CD4-positive, alpha-beta T cell treated with Interferon alpha-2 for 1 hour (primary cell): ENCODE results near the gene STRN3.
A peak's percentile ranks its signal among the peaks of the same experiment; 100 is the strongest.
"Not testable (repeated sequence)": the region's sequence is repeated elsewhere in the genome, so short reads cannot be mapped to it uniquely, and the experiment has no call there.

ENCODE experiments used
- DNase-seq, 2 donors: peaks; one replicate each; pipeline ENCODE4 v3.0.0-alpha.2; 2020 to 2022

Gene STRN3

DNA sequence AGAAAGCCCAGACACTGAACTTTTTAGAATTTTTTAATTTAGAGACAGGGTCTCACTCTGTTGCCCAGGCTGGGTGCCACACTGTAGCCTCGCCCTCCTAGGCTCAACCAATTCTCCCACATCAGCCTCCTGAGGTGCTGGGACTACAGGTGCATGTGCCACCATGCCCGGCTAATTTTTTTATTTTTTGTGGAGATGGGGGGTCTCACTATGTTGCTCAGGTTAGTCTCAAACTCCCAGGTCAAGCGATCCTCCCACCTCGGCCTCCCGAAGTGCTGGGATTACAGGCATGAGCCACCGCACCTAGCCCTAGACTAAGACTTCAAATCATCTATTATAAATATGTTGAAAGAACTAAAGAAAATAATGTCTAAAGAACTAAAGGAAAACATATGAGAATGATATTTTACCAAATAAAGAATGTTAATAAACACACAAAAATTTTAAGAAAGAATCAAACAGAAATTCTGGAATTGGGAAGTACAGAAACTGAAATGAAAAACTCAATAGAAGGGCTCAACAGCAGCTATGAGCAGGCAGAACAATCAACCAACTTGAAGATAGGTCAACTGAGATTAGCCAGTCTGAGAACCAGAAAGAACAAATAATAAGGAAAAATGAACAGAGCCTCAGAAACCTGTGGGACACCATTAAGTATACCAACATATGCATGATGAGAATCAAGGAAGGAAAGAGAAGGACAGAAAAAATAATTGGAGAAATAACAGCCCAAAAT, 27.0 kb downstream of the STRN3 start:
- DNase-seq = no peak

DNA sequence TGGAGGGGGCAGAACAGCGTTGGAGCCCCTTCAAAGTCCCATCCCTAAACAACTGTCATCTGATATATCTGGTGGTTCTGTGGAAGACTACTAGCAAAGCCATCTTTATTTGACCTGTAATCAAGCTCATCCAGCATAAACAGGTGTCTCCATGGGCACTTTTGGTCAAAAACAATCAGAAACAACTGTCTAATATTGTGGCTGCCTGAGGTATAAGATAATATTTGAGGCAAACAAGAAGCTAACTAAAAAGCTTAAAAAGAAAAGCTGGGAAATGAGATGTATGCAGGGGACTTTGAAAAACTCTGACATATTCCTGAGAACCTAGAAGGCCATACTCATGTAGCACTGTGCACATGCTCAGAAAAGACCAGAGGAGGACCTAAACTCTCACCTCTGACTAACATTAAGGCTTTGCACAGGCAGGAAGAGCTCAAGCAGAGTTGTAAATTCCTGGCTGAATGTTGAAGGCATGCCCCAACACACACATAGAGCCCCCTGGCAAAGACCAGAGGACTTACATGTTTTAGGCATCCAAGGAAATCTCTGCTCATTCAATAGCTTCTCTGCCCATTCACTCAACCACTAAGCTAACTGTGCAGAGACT, 28.0 kb downstream of the STRN3 start:
- no peak for DNase-seq

DNA sequence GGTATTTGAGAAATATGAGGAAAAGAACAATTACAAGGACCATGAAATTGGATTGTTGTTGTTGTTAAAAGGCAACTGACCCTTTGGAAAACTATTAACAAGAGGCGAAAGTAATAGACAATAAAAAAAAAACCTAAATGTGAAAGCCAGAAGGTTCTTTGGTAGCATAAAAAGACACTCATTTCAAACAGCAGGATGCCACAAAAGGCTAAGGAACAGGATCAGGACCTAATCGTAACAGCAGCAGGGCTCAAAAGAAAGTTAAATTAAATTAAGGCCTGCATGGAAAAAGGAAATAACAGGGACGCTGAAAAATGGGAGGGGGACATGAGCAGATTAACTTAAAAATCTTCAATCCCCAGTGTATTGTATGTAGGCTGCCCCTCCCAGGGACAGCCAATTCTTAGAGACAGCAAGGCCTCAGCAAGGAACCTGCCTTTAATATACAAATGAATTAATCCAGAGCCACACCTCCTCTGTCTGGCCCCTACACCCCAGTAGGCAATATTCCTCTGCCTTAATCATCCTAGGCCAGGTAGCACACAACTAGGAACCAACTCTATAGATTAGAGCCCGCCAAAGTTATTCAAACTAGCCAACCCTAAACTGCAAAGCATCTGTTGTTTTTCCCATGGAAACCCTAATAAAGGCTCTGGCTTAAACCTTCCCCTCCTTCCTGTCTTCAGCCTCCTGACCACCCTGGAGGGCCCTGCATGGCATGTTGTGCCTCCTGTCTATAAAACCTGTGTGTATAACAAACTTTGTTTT, 29.1 kb downstream of the STRN3 start:
- DNase-seq = no peak

GRCh38 chr14:30995689-30996088, 30.5 kb downstream of the STRN3 start:
- no peak for DNase-seq

DNA sequence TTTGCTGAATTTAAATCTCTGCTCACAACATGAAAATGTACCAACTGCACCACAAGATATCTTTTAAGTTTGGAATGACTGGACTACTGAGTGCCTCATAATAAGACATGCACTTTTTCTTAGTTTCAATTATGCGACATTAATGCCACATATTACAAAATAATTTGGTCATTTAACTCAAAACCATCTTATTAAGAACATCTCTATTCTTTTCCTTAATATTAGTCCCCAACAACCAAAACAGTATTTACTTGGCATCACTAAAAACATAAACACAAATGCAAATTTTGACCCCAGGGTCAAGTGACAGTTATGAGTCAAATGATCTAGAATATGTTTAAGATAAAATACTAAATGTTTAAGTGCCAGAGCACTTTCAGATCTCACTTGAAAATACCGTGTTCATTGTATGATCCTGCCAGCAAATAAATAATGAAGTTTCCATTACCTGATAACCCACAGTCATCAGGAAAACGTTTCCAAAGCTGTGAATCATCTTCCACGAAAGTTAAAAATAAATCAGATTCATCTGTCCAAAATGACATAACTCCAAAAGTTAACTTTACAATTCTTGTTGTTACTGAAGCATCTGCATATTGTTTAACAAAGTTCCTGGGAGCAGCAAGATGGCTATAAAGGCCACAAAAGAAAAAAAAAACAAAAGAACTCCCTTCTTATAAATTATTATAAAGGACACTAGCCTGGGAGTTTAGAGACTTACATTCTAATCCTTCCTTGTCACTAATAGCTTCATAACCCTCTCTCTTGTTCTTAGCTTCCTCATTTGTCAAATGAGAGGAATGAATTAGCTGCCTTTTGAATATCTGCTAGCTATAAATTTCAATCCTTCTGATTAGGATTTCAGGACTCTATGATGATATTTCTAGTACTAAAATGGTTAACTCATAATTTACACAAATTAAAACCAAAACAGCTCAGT, 31.2 kb downstream of the STRN3 start:
- DNase-seq = no peak

DNA sequence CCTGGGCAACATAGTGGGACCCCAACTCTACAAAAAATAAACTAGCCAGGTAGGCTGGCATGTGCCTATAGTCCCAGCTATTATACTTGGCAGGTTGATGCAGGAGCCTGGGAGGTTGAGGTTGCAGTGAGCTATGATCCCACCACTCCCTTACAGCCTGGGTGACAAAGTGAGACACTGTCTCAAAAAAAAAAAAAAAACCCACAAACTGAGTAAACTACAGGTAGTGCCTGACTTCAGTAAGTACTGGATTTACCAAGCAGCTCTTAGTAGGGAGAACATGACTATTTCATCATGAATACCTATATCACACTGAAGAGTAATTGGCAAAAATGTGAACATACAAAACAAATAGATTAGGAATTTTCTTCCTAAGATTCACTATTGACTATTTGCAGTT, 33.1 kb downstream of the STRN3 start:
- no peak for DNase-seq

DNA sequence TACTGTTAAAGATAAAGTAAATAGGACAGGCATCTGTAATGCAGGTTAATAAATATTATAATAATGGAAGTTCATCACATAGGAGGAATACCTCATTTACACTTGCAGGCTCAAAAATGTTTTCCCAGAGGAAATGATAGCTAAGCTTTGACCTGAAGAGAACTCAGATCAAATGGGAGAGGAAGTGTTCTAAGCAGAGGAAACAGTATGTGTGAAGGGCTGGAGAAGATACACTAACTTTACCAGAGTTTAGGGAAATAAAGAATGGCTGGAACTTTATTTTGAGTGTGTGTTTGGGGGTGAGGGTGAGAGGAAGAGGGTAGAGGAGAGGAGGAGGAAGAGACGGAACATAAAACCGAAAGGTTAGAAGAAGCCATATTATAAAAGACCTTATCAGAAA, 34.8 kb downstream of the STRN3 start:
- no peak for DNase-seq

- no peak for DNase-seq
Measured at GRCh38 chr14:30990770-30991169, 35.4 kb downstream of the STRN3 start.

DNA sequence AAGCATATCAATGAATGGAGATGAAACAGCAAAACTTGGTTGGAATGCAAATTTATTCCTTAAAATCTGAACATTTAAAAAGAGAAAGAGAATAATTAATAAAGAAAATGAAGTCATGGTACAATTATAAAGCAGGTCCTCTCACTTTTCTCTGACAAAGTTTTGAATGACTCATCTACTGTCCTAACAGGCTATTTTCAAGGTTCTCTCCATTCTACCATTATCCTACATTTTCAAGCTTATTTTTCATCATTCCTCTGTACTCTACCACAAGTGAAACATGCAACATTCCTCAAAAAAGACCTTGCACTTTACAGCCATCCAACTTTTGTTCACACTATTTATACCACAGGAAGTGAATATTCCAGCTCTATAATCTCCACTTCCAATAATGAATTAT, 37.7 kb downstream of the STRN3 start:
- no peak for DNase-seq

- DNase-seq = no peak
Measured at GRCh38 chr14:30985796-30986195, 40.4 kb downstream of the STRN3 start.

DNA sequence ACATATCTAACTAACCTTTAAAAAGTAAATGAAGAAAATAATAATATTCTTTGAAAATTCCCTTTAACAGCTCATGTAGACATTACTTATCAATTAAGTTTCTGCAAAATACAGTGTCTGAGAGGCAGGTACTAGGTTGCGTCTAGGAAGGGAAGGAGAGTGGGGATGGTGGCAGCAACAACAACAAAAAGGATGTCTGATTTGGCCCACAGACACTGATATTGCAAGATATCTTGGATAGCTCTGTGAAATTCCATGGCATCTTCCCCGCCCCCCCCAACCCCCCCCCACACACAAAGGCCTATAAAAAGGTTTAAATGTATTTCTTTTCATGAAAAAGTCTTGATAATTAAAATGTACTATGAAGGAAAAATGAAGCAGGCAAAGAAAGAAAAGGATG, 42.3 kb downstream of the STRN3 start:
- no peak for DNase-seq

- DNase-seq = no peak
Measured at GRCh38 chr14:30982533-30982932, 43.6 kb downstream of the STRN3 start.

- no peak for DNase-seq
Measured at GRCh38 chr14:30980980-30981379, 45.2 kb downstream of the STRN3 start.

DNA sequence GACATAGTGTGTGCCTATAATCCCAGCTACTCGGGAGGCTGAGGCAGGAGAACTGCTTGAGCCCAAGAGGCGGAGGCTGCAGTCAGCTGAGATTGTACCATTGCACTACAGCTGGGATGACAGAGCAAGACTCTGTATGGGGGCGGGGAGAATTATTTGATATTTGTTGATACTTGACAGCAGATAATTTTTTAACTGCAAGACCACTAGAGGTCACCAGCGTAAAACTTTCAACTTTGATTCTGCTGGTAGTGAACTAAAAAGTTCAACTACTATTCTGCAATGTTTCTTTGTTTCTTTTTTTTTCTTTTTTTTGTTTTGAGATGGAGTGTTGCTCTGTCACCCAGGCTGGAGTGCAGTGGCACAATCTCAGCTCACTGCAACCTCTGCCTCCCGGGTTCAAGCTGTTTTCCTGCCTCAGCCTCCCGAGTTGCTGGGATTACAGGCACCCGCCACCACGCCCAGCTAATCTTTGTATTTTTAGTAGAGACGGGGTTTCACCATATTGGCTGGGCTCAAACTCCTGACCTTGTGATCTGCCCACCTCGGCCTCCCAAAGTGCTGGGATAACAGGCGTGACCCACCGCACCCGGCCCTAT, 46.0 kb downstream of the STRN3 start:
- DNase-seq = peak; percentile 40 to 77

DNA sequence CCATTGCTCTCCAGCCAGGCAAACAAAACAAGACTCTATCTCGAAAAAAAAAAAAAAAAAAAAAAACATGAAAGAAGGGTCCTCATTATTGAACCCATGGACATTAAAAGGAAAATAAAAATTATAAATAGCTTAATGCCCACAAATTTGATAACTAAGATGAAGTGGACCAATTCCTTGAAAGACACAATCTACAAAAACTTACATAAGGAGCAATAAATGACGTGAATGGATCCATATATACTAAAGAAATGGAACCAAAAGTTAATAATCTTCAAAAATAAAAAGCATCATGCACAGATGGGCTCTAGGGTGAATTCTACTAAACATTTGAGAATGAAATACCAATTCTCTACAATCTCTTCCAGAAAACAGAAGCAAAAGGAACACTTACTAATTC, 48.4 kb downstream of the STRN3 start:
- DNase-seq = no peak

DNA sequence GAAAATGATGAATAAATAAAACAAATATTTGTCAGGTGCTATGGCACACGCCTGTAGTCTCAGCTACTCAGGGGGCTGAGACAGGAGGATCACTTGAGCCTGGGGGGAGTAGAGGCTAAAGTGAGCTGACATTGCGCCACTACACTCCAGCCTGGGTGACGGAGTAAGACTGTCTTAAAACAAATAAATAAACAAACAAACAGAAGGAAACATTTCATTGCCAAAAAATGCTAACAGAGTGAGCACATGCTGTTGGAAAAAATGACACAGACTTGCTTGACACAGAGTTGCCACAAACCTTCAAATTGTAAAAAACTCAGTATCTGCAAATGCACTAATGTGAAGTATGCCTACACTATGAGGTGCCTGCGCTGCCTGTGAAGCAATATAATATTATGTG, 51.6 kb downstream of the STRN3 start:
- no peak for DNase-seq

DNA sequence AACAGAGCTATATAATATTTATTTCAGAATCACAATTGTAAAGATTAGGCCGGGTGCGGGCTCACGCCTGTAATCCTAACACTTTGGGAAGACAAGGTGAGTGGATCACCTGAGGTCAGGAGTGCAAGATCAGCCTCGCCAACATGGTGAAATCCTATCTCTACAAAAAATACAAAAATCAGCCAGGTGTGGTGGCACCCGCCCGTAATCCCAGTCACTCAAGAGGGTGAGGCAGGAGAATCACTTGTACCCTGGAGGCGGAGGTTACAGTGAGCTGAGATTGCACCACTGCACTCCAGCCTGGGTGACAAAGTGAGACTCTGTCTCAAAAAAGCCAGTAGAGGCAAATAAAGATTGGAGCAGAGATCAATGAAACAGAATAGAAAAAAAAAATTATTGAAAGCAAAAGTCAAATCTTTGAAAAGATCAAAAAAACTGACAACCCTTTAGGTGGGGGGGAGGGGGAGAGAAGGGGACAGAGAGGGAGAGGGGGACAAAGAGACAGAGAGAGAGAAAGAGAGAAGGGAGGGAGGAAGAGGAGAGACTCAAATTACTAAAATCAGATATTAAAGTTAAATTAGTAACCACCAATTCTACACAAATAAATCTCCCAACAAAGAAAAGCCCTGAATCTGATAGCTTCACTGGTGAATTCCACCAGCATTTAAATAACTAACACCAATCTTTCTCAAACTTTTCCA, 53.1 kb downstream of the STRN3 start:
- no peak for DNase-seq

GRCh38 chr14:30972036-30972732, 54.0 kb downstream of the STRN3 start:
- DNase-seq = not testable (repeated sequence)

DNA sequence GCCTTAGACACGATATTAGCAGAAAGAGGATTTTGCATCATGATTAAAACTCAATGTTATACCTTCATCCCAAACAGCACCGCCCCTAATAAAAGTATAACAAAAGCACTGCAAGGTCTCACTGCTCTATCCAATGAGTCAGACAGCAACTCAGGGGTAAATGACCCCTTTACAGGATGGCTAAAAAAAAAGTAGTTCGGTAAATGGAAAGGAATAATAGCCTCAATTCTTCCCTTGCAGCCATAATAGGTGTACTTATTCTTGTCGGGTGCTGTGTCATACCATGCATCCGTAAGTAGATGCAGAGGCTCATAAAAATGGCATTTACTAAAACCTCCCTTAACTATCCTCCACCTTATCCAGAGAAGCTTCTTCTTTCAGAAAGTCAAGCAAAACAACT, 54.6 kb downstream of the STRN3 start:
- DNase-seq = no peak

GRCh38 chr14:30969796-30970195, 56.4 kb downstream of the STRN3 start:
- peak in 1 of 2 donors; percentile 2 for DNase-seq
